ENCODE measurements around the gene FOXRED1. TPM values are rescaled to one million over a fixed set of nuclear protein-coding genes. Genes with fewer than 3 reads are reported as not detected.

Gene FOXRED1
- total and polyA plus RNA-seq, 2 of the 4 experiments (the other 2 are of a cell fraction): 15.1 to 28.3 TPM

DNA sequence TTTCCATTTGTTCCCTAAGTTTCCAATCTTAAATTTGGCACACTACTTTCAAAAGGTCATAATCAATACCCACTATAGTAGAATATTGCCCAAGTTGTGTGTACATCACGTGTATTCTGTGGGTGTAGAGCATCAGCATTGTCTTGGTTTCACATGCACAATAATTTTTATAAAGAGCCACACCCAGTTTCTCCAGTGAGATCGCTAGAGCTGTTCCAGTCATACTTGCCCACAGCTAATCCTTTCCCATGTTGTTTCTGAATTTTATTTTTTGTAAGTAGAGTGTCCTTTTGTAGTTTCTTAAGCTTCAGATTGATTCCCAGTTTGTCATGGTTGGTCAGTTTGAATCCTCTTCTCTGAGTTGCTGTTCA lies 43.7 kb upstream of the FOXRED1 start:
- Histone ChIP-seq H2BK5ac (ENCODE audit: low read depth, low read length, poor library complexity, severe bottlenecking) (no peak overlapping the region), H3K27me3 (ENCODE audit: control insufficient read depth, insufficient read depth, low read length) (no peaks in the 10 kb centered on the region), H3K4ac (ENCODE audit: low read depth, low read length) (no peak overlapping the region), H3K36me3 (ENCODE audit: control insufficient read depth, insufficient read depth, low read length) (no peaks in the 10 kb centered on the region), H4K8ac (ENCODE audit: low read depth in 2 of 2, low read length in 2 of 2) (no peak overlapping the region), H4K91ac (ENCODE audit: insufficient read depth, low read depth, low read length) (no peak overlapping the region), H3K4me3 (ENCODE audit: insufficient read depth, low read depth, low read length) (no peak overlapping the region), H2BK20ac (ENCODE audit: low read depth, low read length) (no peak overlapping the region), H2AK9ac (replicated peaks; ENCODE audit: low read depth, low read length, poor library complexity) (no peak overlapping the region), H4K20me1 (ENCODE audit: insufficient read depth, low read length) (peaks cover 23% of the 10 kb centered on the region; the same call in 1 of the 2 replicates), H3K27ac (ENCODE audit: insufficient read depth, low read length) (no peak overlapping the region), H3K9ac (ENCODE audit: low read depth, low read length) (no peak overlapping the region), H3K4me1 (ENCODE audit: control insufficient read depth, insufficient read depth, low read length) (no peaks in the 10 kb centered on the region), H2AK5ac (ENCODE audit: low read depth, low read length) (no peak overlapping the region), H3K9me1 (ENCODE audit: insufficient read depth, low read length) (peaks cover 4% of the 10 kb centered on the region; the same call in 1 of the 2 replicates), H3K9me3 (ENCODE audit: control insufficient read depth, insufficient read depth, low read length) (no peaks in the 10 kb centered on the region), H3K4me2 (ENCODE audit: low read depth, low read length) (no peak overlapping the region), H4K5ac (ENCODE audit: low read depth, low read length) (no peak overlapping the region), H2BK15ac (ENCODE audit: low read depth, low read length) (no peak overlapping the region), H2AFZ (replicated peaks; ENCODE audit: low read length, poor library complexity) (no peak overlapping the region), H3K56ac (ENCODE audit: extremely low read depth, insufficient read depth, low read length) (no peak overlapping the region), H2BK120ac (ENCODE audit: low read depth, low read length) (no peak overlapping the region), H3K23ac (ENCODE audit: low read depth, low read length) (no peak overlapping the region), H3K14ac (replicated peaks; ENCODE audit: low read depth, low read length) (no peak overlapping the region), H3K79me1 (ENCODE audit: low read depth in 1 of 2, low read length in 2 of 2) (peaks cover 40 to 46% of the 10 kb centered on the region in 2 experiments), H3K18ac (ENCODE audit: low read depth, low read length) (no peak overlapping the region)
- ATAC-seq (ENCODE audit: low read depth) (no peak), DNase-seq (no peak)
- intact Hi-C loops (cut with micrococcal nuclease) (no loop called here), in situ Hi-C loops (cut with MboI; ENCODE audit: low sequenced_read_pairs) (no loop called here), dilution Hi-C loops (cut with HindIII; ENCODE audit: low sequenced_read_pairs, unreplicated experiment) (no loop called here)
- ChIA-PET CTCF (no interaction called here), POLR2A (ENCODE audit: unreplicated experiment) (interaction anchor here (0.6 kb wide), 1 partner anchor 13 kb away, joined by 3 read pairs; no protein-coding TSS in a partner anchor)
- WGBS, 2 experiments (ENCODE audit: extremely low coverage in 2 of 2, insufficient read length in 1 of 2): no CpG with 5 or more reads among the region's 2 CpGs
- BruUV-seq (replicated peaks): no TSS peak
- no peak for TF ChIP-seq RCOR1 (IDR thresholded peaks at IDR 0.05; ENCODE audit: insufficient replicate concordance, low read length)
- TF ChIP-seq RFX5 (IDR thresholded peaks at IDR 0.05; ENCODE audit: low read depth, low read length): no peak
- TF ChIP-seq BHLHE40 (IDR thresholded peaks at IDR 0.05; ENCODE audit: low read depth, low read length): no peak
- no peak for TF ChIP-seq MXI1 (IDR thresholded peaks at IDR 0.05; ENCODE audit: borderline replicate concordance, low read depth, low read length)

All from IMR-90 (cell line).